Measurements from ENCODE around the gene FBXO24. TPM values are rescaled to one million over a fixed set of nuclear protein-coding genes. Genes with fewer than 3 reads are reported as not detected.
A peak's percentile ranks its signal among the peaks of the same experiment; 100 is the strongest.

FBXO24 gene
- total RNA-seq, 1 donor, result 0.43 TPM

- no peak for TF ChIP-seq CTCF (IDR thresholded peaks at IDR 0.05; ENCODE audit: insufficient read depth, low read depth, low read length)
- no peak overlapping the region for H3K4me3 ChIP-seq (ENCODE audit: low read depth, low read length)
- DNase-seq (ENCODE audit: low read depth), result no peak
These were observed 35.4 kb downstream of the FBXO24 start for GRCh38 chr7:100621554-100621953.

DNA sequence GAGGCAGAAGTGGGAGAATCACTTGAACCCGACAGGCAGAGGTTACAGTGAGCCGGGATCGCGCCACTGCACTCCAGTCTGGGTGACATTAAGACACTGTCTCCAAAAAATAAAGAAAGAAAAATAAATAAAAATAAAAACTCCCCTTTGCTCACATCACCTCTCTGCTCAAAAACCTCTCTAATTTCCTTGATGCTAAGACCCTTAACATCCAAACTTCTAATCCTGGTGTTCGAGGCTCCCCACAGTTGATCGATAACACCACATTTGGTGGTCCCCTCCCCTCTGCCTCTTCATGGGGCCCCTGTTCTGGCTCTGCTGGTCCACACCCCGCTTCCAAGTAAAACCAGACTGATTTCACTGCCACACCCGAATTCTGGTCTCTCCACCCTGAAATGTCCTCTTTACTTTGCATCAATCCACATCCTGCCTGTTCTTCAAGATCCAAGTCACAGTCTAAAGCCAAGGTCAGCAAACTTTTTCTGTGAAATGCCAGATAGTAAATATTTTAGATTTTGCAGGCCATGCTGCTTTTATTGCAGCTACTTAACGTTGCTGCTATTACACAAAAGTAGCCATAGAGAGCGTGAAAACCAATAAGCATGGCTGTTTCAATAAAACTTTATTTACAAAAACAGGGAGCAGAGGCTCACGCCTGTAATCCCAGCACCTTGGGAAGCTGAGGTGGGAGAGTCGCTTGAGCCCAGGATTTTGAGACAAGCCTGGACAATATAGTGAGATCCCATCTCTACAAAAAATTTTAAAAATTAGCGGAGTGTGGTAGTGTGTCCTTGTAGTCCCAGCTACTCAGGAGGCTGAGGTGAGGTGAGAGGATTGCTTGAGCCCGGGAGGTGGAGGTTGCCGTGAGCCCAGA lies 38.1 kb downstream of the FBXO24 start:
- H3K4me3 ChIP-seq (ENCODE audit: low read depth, low read length), result no peak overlapping the region
- TF ChIP-seq CTCF (IDR thresholded peaks at IDR 0.05; ENCODE audit: insufficient read depth, low read depth, low read length), result no peak
- DNase-seq (ENCODE audit: low read depth), result no peak

DNA sequence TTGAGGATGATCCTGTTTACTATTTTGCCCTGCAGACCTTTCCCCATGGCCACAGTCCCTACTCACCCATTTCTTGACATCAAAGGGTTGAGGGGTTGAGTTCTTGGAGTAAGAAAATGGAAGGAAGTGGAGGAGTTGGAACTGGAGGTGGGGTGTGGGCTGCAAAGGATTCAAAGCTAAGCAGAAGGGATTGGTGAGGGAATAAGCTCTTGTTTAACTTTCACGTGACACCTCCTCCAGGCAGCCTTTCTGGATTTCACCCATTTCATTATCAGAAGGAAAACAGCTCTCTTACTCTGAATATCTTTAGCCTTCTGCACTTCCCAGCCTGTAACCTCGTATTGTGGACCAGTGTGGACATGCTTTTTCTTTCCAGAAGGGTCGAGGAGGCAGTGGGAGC lies 39.9 kb downstream of the FBXO24 start:
- no peak for DNase-seq (ENCODE audit: low read depth)
- peak overlapping the region; percentile 27 for H3K4me3 ChIP-seq (ENCODE audit: low read depth, low read length)
- TF ChIP-seq CTCF (IDR thresholded peaks at IDR 0.05; ENCODE audit: insufficient read depth, low read depth, low read length), result no peak

DNA sequence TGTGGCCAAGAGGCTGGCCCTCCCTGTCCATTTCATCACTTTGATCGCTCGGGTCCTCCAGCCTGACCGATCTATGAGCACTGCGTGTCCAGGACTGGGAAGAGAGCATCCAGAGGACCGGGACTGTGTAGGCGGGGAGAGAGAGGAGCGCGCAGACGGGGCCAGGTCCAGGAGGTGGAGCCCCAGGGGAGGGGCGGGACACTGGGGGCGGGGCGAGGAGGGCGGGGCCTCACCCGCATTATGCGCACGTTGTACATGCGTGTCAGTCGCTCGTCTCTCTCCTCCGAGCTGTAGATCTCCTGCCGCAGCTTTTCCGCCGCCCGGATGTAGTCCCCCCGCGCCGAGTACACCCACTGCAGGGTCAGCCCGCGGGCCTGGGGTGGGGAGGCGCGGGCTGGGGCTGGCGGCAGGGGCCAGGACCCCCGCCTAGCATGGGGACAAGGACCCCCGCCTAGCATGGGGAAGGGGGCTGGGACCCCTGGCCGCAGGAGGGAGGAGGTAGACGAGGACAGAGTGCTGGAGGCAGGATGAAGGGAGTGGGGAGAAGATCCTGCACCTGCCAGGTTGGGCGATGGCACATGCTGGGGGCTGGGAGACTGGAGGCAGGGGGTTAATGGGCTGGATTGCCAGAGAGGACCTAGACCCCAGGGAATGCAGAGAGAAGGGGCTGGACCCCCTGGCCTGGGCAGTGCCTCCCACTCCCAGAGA lies 40.6 kb downstream of the FBXO24 start:
- no peak for TF ChIP-seq CTCF (IDR thresholded peaks at IDR 0.05; ENCODE audit: insufficient read depth, low read depth, low read length)
- peak overlapping the region; percentile 32 for H3K4me3 ChIP-seq (ENCODE audit: low read depth, low read length)
- DNase-seq (ENCODE audit: low read depth), result peak; percentile 75

DNA sequence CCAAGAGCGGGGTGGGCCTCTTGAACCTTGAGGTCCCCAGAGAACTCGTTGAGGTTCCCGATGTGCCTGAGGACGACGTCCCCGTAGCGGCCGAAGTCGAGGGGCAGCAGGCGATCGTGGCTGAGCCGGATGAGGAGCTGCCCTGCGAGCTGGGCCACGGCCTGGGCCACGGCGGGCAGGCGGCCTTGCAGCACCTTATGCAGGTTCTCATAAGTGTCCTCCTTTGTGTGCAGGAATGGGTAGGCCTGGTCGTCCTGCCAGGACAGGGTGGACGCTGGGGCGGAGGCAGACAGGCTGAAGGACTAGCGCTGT lies 41.1 kb downstream of the FBXO24 start:
- no peak for DNase-seq (ENCODE audit: low read depth)
- H3K4me3 ChIP-seq (ENCODE audit: low read depth, low read length), result no peak overlapping the region
- TF ChIP-seq CTCF (IDR thresholded peaks at IDR 0.05; ENCODE audit: insufficient read depth, low read depth, low read length), result no peak

DNA sequence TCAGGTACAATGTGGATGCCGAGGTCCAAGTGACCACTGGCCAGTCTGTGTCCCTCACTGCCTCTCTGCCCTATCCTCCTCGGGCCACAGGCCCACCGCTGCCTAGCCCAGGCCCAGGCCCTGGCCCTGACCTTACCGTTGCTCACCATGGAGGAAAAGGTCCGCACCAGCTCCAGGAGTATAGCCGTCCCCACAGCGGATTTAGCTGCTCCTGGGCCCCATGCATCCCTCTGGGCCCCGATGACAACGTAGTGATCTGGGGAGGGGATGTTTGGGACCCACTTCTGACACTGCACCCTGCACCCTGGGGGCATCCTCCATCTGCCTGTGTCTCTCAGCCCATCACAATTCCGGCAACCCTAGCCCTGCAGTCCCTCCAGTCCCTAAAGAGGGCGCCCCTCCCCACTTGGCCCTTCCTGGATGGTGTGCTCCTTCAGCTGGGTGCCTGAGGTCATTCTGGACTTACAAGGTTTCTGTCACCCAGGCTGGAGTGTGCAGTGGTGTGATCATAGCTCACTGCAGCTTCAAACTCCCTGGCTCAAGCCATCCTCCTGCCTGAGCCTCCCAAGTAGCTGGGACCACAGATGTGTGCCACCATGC lies 43.1 kb downstream of the FBXO24 start:
- no peak overlapping the region for H3K4me3 ChIP-seq (ENCODE audit: low read depth, low read length)
- TF ChIP-seq CTCF (IDR thresholded peaks at IDR 0.05; ENCODE audit: insufficient read depth, low read depth, low read length), result peak; percentile 55
- peak; percentile 25 for DNase-seq (ENCODE audit: low read depth)
